IPS-NIHi7 (cell line): ENCODE results near the gene KANSL3.
"Not testable (repeated sequence)": the region's sequence is repeated elsewhere in the genome, so short reads cannot be mapped to it uniquely, and the experiment has no call there.

ENCODE experiments used
- DNase-seq: peaks from one replicate; pipeline ENCODE4 v3.0.0; 2012; ENCODE audit warnings: mixed read lengths; ENCODE audit errors: extremely low spot score

Gene KANSL3

GRCh38 chr2:96558485-96558884 lies 79.6 kb downstream of the KANSL3 start:
- no peak for DNase-seq

DNA sequence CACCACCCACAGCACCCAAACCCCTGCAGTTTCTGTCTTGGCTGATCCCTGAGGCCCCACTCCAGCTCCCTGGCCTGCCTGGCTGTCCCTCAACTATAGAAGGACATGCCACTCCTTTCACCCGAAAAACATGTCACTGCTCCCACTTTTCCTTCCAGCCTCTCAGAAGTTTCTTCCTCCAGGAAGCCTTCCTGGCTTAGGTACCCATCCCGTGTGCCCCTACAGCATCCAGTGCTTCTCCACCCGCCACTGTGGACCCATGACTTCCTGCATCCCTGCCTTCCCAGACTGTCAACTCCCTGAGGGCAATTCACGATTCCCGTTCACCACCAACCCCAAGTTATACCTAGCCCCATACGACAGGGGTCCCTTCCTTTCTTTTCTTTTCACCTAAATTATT lies 80.1 kb downstream of the KANSL3 start:
- no peak for DNase-seq

GRCh38 chr2:96557421-96557820 lies 80.7 kb downstream of the KANSL3 start:
- DNase-seq = not testable (repeated sequence)

- no peak for DNase-seq
These were observed 81.4 kb downstream of the KANSL3 start for GRCh38 chr2:96556441-96557330.

DNA sequence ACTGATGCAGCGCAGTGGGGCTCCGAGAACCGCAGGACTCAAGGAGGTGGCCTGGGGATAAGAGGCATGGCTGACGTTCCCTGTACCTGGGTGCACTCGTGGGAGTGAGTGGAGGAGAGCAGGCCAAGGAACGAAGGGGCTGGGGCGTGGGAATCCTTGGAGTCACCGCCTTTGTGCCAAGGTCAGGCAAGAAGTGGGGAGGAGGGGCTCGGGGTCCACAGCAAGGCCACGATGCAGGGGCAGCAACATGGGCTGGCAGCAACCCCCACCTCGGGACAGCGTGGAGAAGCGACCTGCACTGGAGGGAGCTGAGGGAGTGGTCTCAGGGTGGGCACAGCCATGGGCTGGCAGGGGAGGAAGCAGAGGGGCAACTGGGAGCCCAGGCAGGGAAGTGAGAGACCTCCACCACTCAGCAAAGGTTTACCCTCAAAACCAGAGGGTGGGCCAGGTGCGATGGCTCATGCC lies 82.9 kb downstream of the KANSL3 start:
- no peak for DNase-seq

DNA sequence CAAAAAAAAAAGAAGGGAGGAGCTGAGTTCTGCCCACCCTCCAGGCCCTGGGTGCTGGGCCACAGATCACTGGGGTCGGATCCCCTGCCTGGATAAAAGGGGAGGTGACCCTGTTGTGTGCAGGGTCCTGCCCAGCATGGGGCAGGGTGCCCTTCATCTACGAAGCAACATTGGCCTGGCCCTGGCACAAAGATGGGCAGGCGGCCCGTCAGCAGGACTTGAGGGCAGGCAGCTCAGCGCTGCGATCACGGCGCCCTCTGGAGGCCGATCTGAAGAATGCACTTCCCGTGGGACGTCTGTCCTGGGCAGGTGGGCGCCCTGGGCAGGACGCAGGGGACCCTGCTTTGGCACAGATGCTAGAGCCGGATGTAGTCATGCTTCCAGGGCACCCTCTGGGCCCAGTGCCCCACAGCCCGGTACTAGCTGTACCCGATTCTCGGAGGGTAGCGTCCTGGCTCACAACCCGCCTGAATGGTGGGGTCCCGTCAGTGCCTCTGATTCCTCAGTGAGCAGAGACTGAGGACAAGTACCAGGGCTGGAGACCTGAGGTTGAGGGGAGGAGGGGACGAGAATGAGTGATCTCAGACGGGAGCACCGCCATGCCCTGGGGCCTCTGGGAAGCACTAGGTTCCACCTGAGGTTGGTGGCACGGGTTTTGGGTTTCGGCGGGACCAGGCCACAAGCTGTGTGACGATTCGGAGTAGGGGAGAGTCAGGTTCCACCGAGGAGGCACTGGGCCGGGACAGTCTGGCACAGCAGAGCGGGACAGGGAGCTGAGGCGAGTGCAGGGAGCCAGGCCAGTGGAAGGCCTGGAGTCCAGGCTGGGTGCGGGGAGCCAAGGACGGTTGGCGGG lies 83.6 kb downstream of the KANSL3 start:
- peak; percentile 89 for DNase-seq

GRCh38 chr2:96553957-96554292 lies 84.2 kb downstream of the KANSL3 start:
- DNase-seq = not testable (repeated sequence)

DNA sequence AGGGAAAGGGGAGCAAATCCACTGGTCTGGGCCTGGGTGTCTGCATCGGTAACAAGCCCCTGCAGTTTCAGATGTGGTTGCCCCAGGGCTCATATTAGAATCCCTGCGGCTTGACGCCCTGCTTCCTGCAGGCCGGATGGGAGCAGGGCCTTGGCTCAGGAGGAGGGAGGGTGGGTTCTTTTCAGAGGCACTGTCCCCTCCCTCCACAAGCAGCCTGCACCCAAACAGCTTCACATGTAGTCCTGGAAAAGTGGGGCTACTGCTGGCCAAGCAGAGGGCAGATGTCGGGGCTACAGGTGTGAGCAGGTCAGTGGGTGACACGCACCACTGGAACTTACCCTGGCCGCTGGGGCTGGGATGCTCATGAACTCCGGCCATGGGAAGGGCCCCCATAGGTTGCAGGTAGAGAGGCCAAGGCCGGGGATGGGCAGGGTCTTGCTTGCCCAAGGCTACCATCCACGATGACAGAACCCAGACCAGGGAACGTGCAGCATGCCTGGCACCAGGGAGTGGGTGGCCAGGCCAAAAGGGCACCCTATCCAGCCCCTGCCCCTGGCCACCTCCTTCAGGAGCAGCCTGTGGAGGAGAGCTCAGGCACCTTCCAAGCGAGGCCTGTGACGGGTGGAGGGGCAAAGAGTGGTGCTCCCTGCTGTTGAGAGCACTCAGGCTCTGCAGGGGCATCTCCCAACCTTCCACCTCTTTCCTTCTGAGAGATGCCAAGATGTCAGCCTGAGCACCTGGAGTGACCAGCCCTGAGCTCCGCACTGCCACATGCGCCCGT lies 84.7 kb downstream of the KANSL3 start:
- DNase-seq = no peak

DNA sequence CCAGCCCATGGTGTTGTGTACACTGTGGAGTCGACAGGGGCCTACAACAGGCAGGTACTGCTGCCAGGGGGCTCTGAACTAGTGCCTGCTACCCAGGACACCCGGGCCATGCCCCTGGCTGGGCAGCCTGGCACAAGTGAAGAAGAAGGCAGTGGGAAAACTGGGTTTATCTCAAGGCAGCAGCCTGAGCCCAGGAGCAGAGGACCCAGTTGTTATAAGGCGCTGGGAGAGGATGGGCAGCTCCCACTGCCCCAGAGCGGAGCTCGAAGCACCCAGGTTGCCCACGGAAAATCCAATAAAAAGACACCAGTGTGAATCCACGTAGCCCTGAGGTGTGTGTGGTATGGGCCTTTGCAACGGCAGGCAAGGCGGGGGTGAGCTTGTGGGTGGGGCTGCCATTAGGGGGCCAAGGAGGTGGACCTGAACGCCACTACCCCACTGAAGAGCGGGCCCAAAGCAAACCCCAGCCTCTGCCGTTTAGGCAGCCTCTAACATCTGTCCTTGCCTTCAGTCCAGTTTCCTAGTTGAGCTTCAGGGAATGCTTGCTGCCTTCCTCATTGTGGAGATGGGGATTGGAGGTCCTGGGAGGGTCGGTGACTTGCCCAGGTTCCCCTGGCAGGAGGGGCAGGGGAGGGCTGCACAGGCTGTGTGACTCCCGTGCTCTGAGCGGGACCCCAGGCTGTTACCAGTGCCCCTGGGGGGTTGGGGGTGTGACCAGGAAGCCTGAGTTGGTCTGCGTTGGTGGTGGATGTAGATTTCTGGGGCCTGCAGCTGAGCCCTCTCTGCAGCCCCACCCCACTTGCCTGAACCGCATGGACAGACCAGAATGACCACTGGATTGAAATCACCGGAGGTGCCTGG lies 85.6 kb downstream of the KANSL3 start:
- DNase-seq = no peak

- no peak for DNase-seq
These were observed 86.4 kb downstream of the KANSL3 start for GRCh38 chr2:96551605-96552314.

- no peak for DNase-seq
These were observed 87.1 kb downstream of the KANSL3 start for GRCh38 chr2:96550787-96551604.

- peak; percentile 81 for DNase-seq
These were observed 87.9 kb downstream of the KANSL3 start for GRCh38 chr2:96549967-96550786.

GRCh38 chr2:96549466-96549785 lies 88.7 kb downstream of the KANSL3 start:
- no peak for DNase-seq

DNA sequence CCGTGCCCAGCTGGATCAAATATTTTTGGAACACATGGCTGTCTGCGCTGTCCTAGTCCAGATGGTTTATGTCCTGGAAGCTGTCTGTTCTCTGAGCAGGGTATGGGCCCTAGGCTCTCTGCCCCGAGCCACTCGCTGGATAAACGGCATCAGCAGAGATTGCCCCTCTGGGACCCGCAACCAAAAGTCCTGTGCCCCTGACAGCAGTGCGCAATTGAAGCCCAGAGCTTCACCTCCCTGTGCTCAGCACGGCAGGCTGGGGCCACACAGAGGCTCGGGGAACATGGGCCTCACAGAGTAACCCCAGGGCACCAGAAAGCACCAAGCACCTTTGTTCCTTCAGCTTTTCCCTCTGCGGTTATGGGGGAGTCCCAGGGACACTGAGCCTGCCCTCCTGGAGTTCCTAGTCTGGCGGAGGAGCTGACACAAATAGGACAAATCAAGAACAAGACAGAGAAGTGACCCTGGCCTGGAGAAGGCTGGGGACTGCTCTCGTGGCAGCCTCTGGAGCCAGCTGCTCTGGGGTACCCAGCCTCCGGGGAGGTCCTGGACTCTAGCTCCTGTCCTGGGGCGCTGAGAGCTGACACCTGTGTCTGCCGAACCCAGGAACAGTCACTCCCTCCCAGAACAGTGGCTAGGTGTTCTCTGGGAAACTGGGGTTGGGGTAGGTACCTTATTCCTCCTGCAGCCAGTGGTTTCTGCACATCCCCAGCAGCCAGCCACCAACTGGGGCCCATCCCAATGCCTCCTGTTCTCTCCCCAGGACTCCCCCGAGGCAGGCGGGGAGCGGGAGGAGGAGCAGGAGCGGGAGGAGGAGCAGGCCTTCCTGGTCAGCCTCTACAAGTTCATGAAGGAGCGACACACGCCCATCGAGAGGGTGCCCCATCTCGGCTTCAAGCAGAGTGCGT lies 89.3 kb downstream of the KANSL3 start:
- no peak for DNase-seq

DNA sequence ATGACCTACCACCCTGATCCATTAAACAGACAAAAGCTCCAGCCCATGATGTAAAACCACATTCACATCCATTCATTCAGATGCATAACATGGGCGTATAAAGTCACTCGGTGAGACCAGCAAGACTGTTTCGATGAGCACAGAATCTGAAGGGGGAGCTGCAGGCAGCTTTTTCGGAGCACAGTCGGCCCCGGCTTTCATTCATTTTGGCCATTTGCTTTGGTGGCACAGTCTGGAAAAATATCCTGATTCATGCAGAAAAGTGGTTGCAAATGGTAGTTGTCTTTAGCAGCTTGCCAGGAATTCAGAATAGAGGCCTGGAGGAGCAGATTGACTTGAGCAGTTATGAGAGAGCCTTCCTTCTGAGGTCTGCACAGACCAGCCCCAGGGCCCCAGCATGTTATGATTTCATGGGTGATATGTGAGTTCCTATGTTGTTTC lies 90.4 kb downstream of the KANSL3 start:
- DNase-seq = no peak

DNA sequence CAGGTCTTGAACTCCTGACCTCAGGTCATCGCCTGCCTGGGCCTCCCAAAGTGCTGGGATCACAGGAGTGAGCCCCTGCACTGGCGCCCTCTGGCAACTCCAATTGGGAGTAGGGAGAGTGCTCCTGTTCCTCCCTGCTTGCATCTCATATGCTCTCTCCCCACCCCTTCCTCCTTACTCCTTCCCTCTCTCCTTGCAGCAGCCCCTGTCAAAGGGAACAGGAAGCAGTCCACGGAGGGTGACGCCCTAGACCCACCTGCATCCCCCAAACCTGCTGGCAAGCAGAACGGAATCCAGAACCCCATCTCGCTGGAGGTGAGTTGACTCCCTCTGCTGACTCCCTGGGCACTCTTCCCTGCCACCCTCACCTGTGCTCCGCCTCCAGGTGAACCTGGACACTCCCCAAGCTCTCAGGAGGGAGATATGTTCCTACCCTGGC lies 90.9 kb downstream of the KANSL3 start:
- peak; percentile 46 for DNase-seq

DNA sequence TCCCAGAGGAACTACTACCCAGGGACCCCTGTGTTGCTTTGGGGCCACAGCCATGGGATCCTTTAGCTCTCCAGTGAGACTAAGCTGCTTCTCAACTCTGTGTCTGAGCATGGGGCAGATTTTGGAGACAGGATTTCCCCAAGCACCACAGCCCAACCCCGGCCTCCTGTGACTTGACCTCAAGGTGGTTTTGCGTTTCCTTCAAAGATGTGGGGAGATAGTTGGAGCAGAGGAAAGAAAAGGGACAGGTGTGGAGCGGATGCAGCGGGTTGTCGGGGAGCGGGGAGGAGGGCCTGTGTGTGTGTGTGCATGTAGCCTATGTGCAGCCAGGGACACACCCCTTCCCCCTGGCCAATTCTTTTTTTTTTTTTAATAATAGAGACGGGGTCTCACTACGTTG lies 91.3 kb downstream of the KANSL3 start:
- DNase-seq = no peak

GRCh38 chr2:96546321-96546720 lies 91.8 kb downstream of the KANSL3 start:
- no peak for DNase-seq
